Pancreas (tissue), 10 donors: ENCODE results near the gene CDH22. TPM values are rescaled to one million over a fixed set of nuclear protein-coding genes. Genes with fewer than 3 reads are reported as not detected.

ENCODE experiments used
- ATAC-seq, 4 donors: fragments of 200-7000 bp; cut with Tn5 transposase; one replicate each; pipeline versions ENCODE4 v1.8.0 to v1.9.1; 2020; ENCODE audit warnings: mild to moderate bottlenecking in 4 of 4, moderate library complexity in 4 of 4
- DNase-seq, 6 donors: peaks; one replicate each; pipeline ENCODE4 v3.0.0-alpha.2; 2020
- FAIRE-seq: peaks from 2 replicates; lab custom pipeline; 2012; peaks lifted over from hg19 to GRCh38; lab: Jason Lieb, UNC
- H3K27ac ChIP-seq, 4 donors: fragments of 200-600 bp; sonication (generic); 1 replicate in 3 of 4; 2 replicates in 1 of 4; pipeline versions ENCODE4 v1.5.0 to v1.8.0; 2020
- H3K27me3 ChIP-seq, 4 donors: fragments of 200-600 bp; one replicate each; pipeline ENCODE4 v1.8.0; 2021
- H3K36me3 ChIP-seq, 3 donors: fragments of 200-600 bp; sonication (generic) in 1 of 3; one replicate each; pipeline versions ENCODE4 v1.5.0 to v1.8.0; 2020 to 2021
- H3K4me1 ChIP-seq, 3 donors: fragments of 200-600 bp; one replicate each; pipeline ENCODE4 v1.8.0; 2021
- H3K4me3 ChIP-seq, 4 donors: fragments of 200-600 bp; sonication (generic) in 2 of 4; one replicate each; pipeline versions ENCODE4 v1.5.0 to v1.8.0; 2020 to 2021
- H3K9me3 ChIP-seq, 4 donors: fragments of 200-600 bp; one replicate each; pipeline ENCODE4 v1.8.0; 2021
- CTCF ChIP-seq, 4 donors: fragments of 200-600 bp; sonication (generic) in 3 of 4; IDR thresholded peaks; one replicate each; pipeline versions ENCODE4 v1.5.0 to v1.8.0; 2021; ENCODE audit warnings: antibody characterized with exemption in 4 of 4
- WGBS, 2 donors: extraction: QIAGEN DNeasy Blood & Tissue Kit; methylation state at CpG; one replicate each; pipeline ENCODE4 v1.1.7; 2013; 5-methylcytosine and 5-hydroxymethylcytosine counted together
- intact Hi-C, 3 donors: fragments of 100-400 bp; cut with DNase I; formaldehyde crosslinking; loops; one replicate each; pipeline versions ENCODE4 v1.11.1 to v1.14.2; 2022
- polyA plus RNA-seq, 2 donors: library from polyadenylated mRNA; stranded (reverse); fragments of 200-250 nt; gene quantifications; one replicate each; pipeline ENCODE4 v1.2.3, GENCODE V29; 2013
- total RNA-seq, 6 donors: library from RNA; stranded (reverse); fragmentation: NEBNext Ultra II Directional in 4 of 6; extraction: Animal tissue kit (Norgen Biotek cat#: 25700) in 4 of 6; gene quantifications; one replicate each; pipeline versions ENCODE4 v1.2.1 to v1.2.4, GENCODE V29; 2021 to 2023
- donor health status: healthy with polysubstance abuse.
- donor health status: DM: no; HTN: no; CAD: no; lungs with moderate emphysema.
- donor health status: DM: no; HTN: no; CAD: no.
- donor health status: control.
- donor health status: control.
- donor health status: Bipolar disorder and iron deficiency.
- donor health status: DM: yes; HTN: yes; CAD: no.
- donor health status: DM: no; HTN: no; CAD: no.
- donor health status: DM: no; HTN: no; CAD: no.
- donor health status: DM: yes; HTN: yes; CAD: no.

The CDH22 gene
- total and polyA plus RNA-seq, 8 donors, result 0.97 to 11.9 (median 3.3) TPM

GRCh38 chr20:46289432-46289831 is 18.9 kb downstream of the CDH22 start:
- no peaks in the 10 kb centered on the region for H3K27me3 ChIP-seq
- no peaks in the 10 kb centered on the region for H3K36me3 ChIP-seq
- H3K9me3 ChIP-seq, result no peaks in the 10 kb centered on the region
- intact Hi-C loops, result no loop called here
- no peak overlapping the region for H3K4me3 ChIP-seq
- no peak for ATAC-seq
- TF ChIP-seq CTCF (IDR thresholded peaks at IDR 0.05), result no peak
- no peak for FAIRE-seq
- no peak overlapping the region for H3K27ac ChIP-seq
- DNase-seq, result no peak
- WGBS, 2 donors, result 70 to 71% methylated on average over 5 of the region's 5 CpGs
- no peaks in the 10 kb centered on the region for H3K4me1 ChIP-seq

GRCh38 chr20:46286977-46287376 is 21.3 kb downstream of the CDH22 start:
- intact Hi-C loops, result no loop called here
- Histone ChIP-seq H3K4me3 (no peak overlapping the region), H3K9me3 (no peaks in the 10 kb centered on the region), H3K27ac (no peak overlapping the region), H3K4me1 (no peaks in the 10 kb centered on the region), H3K36me3 (no peaks in the 10 kb centered on the region), H3K27me3 (no peaks in the 10 kb centered on the region)
- TF ChIP-seq CTCF (IDR thresholded peaks at IDR 0.05), result no peak
- WGBS, 2 donors, result 64 to 74% methylated on average over 7 of the region's 7 CpGs
- no peak for ATAC-seq
- no peak for DNase-seq
- FAIRE-seq, result no peak

GRCh38 chr20:46286382-46286781 is 21.9 kb downstream of the CDH22 start:
- TF ChIP-seq CTCF (IDR thresholded peaks at IDR 0.05), result no peak
- FAIRE-seq (no peak), DNase-seq (no peak), ATAC-seq (no peak)
- Histone ChIP-seq H3K27me3 (no peaks in the 10 kb centered on the region), H3K4me3 (no peak overlapping the region), H3K36me3 (no peaks in the 10 kb centered on the region), H3K27ac (no peak overlapping the region), H3K9me3 (no peaks in the 10 kb centered on the region), H3K4me1 (no peaks in the 10 kb centered on the region)
- 50 to 56% methylated on average over 13 of the region's 13 CpGs for WGBS, 2 donors
- intact Hi-C loops, result no loop called here

GRCh38 chr20:46285740-46286139 is 22.6 kb downstream of the CDH22 start:
- 46 to 61% methylated on average over 3 of the region's 3 CpGs for whole genome bisulfite sequencing, 2 donors
- no peak for FAIRE-seq

More at GRCh38 chr20:46285740-46286139, 22.6 kb downstream of the CDH22 start:
- DNase-seq, result no peak
- Histone ChIP-seq H3K4me1 (no peaks in the 10 kb centered on the region), H3K9me3 (no peaks in the 10 kb centered on the region), H3K4me3 (no peak overlapping the region), H3K27me3 (no peaks in the 10 kb centered on the region), H3K36me3 (no peaks in the 10 kb centered on the region), H3K27ac (no peak overlapping the region)
- ATAC-seq, result no peak
- intact Hi-C loops, result no loop called here
- TF ChIP-seq CTCF (IDR thresholded peaks at IDR 0.05), result no peak
